HG03135 (cell line): ENCODE results near the gene HYAL4.
"Not testable (repeated sequence)": the region's sequence is repeated elsewhere in the genome, so short reads cannot be mapped to it uniquely, and the experiment has no call there.

ENCODE experiments used
- ATAC-seq: cut with Tn5 transposase; IDR thresholded peaks from one replicate; pipeline ENCODE4 v1.9.1; 2021; ENCODE audit warnings: mild to moderate bottlenecking, moderate library complexity; ENCODE audit not compliant: unreplicated experiment

The HYAL4 gene, protein sequence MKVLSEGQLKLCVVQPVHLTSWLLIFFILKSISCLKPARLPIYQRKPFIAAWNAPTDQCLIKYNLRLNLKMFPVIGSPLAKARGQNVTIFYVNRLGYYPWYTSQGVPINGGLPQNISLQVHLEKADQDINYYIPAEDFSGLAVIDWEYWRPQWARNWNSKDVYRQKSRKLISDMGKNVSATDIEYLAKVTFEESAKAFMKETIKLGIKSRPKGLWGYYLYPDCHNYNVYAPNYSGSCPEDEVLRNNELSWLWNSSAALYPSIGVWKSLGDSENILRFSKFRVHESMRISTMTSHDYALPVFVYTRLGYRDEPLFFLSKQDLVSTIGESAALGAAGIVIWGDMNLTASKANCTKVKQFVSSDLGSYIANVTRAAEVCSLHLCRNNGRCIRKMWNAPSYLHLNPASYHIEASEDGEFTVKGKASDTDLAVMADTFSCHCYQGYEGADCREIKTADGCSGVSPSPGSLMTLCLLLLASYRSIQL

DNA sequence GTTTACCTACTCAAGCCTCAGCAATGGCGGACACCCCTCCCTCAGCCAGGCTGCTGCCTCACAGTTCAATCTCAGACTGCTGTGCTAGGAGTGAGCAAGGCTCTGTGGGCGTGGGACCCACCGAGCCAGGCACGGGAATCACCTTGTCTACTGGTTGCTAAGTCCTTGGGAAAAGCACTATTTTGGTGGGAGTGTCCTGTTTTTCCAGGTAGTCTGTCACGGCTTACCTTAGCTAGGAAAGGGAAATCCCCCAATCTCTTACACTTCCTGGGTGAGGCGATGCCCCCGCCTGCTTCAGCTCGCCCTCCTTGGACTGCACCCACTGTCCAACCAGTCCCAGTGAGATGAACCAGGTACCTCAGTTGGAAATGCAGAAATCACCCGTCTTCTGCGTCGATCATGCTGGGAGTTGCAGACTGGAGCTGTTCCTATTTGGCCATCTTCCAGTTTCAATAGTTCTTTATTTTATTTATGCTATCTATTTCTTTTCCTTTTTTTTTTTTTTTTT is at the start of gene HYAL4:
Gene HYAL4, plus strand, starts transcription at position 458 of the 508 bp plus-strand sequence. CDS start 23,105 bp downstream, outside the sequence.
- no peak for ATAC-seq

GRCh38 chr7:123795917-123796316 is 49.1 kb upstream of the HYAL4 start:
- ATAC-seq = no peak

GRCh38 chr7:123796568-123796967 is 48.4 kb upstream of the HYAL4 start:
- ATAC-seq = no peak

DNA sequence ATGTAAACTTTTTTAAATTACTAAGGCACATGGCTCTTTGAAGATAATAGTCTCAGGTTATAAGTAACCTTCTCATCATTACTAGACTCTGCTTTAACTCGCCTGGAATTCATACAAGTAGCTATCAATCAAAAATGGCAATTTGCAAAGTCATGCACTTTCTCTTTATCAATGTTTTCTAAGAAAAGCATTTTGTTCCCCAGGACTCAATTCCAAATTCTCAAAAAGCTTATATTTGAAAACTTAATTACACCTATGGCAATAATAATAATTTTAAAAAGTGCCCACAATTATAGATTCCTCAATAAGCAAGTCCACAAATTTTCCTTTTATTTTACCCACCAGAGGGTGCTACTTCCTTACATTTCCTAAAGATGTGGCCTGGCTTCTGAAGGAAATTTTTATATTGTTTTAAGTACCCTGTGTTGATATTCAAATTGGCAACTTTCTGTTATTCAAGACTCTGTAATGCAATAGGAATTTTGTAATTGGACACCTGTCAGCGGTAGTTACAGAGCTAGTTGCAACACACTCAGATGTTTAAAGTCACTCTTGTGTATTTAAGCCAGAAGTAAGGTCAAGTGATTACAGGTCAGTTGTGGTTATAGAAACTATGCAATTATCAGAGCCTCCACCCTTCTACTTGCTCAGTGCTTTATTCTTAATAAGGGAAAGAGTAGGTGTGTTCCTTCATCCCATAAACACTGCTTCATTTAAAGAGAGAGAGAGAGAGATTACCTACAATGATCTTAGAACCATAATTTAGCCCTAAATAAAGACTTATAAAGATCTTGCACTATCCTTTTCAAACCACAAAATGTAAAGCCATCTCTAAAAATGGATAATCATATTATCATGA is 47.1 kb upstream of the HYAL4 start:
- ATAC-seq = no peak

DNA sequence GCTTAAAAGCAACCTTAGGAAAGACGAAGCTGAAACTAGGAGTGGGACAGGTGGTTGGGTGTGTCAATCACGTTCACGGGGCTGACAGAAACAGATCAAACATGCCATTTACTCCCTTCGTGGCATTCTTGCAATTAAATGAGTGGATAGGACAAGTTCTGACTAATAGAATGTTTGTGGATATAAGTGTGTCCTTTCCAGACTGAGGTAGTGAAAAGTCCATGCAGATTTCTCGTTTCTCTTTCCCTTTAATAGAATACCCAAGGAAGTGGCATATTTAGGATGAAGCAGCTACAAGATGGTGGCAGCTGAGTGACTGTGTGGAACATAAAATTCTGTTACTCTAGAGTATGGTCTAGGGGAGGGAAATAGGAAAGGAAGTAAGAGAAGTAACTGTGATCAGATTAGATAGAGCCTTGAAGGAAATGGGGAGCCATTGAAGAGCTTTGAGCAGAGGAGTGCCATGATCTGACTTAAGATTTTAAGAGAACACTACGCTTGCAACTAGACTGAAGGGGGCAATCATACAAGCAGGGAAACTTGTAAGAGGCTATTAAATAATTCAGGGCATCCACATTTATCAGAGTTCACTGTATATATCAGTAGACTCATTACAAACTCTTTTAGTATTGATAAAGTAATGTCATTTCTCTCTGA is 46.3 kb upstream of the HYAL4 start:
- ATAC-seq = no peak

- ATAC-seq = no peak
Observed at GRCh38 chr7:123802249-123802648, 42.7 kb upstream of the HYAL4 start.

GRCh38 chr7:123805287-123805686 is 39.7 kb upstream of the HYAL4 start:
- no peak for ATAC-seq

DNA sequence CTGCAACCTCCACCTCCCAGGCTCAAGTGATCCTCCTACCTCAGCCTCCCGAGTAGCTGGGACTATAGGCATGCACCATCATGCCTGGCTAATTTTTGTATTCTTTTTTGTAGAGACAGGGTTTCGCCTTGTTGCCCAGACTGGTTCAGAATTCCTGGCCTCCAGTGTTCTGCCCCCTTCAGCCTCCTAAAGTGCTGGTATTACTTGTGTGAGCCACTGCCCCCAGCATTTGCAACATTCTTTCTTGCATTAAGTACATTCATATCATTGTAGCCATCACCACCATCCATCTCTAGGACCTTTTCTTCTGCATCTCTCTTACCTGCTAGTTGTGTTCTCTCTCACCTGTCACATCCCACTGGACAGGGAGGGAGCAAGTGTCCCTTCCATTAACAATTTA is 35.5 kb upstream of the HYAL4 start:
- no peak for ATAC-seq

- no peak for ATAC-seq
Observed at GRCh38 chr7:123811056-123811455, 33.9 kb upstream of the HYAL4 start.

DNA sequence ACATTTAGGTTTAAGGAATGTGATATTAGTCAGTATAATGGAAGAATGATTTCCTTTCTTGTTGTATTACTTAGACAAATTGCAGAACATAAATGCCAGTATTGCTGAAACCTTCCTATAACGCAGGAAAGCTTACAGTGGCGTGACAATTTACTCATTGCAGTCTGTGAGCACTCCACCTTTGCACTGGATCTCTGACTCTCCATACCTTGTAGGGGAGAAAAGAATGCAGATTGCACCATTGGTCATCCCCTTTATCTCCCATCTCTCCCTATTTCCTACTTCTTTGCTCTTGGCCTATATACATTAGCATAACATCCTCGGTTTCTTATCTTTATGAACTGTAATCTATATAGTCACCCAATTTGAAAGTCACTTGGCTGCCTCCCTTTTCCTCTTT is 28.1 kb upstream of the HYAL4 start:
- ATAC-seq = no peak

GRCh38 chr7:123819001-123819400 is 26.0 kb upstream of the HYAL4 start:
- no peak for ATAC-seq

- ATAC-seq = not testable (repeated sequence)
Observed at GRCh38 chr7:123819795-123820194, 25.2 kb upstream of the HYAL4 start.

DNA sequence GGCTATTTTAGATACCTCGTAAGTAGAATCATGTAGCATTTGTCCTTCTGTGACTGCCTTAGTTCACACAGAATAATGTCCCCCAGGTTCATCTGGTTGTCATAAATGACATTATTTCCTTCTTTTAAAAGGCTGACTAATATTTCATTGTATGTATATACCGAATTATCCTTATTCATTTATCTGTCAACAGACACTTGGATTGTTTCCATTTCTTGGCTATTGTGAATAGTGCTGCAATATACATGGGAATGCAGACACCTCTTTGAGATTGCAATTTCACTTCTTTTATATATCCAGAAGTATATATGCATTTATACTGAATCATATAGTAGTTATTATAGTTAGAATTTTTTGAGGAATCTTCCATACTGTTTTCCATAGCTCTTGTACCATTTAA is 24.1 kb upstream of the HYAL4 start:
- no peak for ATAC-seq

GRCh38 chr7:123821320-123821719 is 23.6 kb upstream of the HYAL4 start:
- ATAC-seq = no peak

- ATAC-seq = peak; percentile 89
Observed at GRCh38 chr7:123823898-123824753, 20.8 kb upstream of the HYAL4 start.

DNA sequence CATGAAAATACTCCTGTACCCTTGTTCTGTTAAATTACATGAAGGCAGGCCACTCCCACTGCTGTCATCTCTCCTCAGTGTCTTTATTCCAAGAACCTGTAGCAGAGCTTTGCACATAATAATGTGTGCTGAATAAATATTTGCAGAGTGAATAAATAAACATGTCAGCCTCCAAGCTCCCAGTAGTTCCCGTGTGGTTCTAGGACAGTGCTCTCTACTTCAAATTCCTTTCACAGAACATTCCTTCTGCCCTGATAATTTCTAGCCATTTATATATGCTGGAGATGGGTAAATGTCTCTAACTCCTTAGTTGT is 20.3 kb upstream of the HYAL4 start:
- peak; percentile 19 for ATAC-seq

GRCh38 chr7:123828805-123829204 is 16.2 kb upstream of the HYAL4 start:
- ATAC-seq = no peak

- ATAC-seq = no peak
Observed at GRCh38 chr7:123836656-123837055, 8.3 kb upstream of the HYAL4 start.

DNA sequence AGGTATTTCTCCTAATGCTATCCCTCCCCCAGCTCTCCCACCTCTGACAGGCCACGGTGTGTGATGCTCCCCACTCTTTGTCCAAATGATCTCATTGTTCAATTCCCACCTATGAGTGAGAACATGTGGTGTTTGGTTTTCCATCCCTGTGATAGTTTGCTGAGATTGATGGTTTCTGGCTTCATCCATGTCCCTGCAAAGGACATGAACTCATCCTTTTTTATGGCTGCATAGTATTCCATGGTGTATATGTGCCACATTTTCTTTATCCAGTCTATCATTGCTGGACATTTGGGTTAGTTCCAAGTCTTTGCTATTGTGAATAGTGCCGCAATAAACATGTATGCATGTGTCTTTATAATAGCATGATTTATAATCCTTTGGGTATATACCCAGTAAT is 5.9 kb upstream of the HYAL4 start:
- not testable (repeated sequence) for ATAC-seq

DNA sequence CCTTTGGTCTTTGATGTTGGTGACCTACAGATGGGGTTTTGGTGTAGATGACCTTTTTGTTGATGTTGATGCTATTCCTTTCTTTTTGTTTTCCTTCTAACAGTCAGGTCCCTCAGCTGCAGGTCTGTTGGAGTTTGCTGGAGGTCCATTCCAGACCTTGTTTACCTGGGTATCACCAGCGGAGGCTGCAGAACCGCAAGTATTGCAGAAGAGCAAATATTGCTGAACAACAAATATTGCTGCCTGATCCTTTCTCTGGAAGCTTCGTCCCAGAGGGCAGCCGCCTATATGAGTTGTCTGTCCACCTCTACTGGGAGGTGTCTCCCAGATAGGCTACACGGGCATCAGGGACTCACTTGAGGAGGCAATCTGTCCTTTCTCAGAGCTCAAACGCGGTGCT is 827 bp upstream of the HYAL4 start:
- not testable (repeated sequence) for ATAC-seq
